Fibroblast of the conjunctiva (primary cell): ENCODE results near the gene PDE9A.

Source experiments
- DNase-seq: peaks from one replicate; pipeline ENCODE4 v3.0.0-alpha.2; 2010; ENCODE audit warnings: low read depth

PDE9A gene

GRCh38 chr21:42672699-42673458, 19.5 kb downstream of the PDE9A start:
- no peak for DNase-seq

GRCh38 chr21:42673633-42674328, 20.4 kb downstream of the PDE9A start:
- DNase-seq = no peak

GRCh38 chr21:42674351-42674940, 21.0 kb downstream of the PDE9A start:
- DNase-seq = peak; percentile 34

- DNase-seq = no peak
Observed at GRCh38 chr21:42675403-42675802, 22.0 kb downstream of the PDE9A start.

- no peak for DNase-seq
Observed at GRCh38 chr21:42676808-42677207, 23.4 kb downstream of the PDE9A start.

- peak; percentile 31 for DNase-seq
Observed at GRCh38 chr21:42677339-42678321, 24.2 kb downstream of the PDE9A start.

- no peak for DNase-seq
Observed at GRCh38 chr21:42678618-42679295, 25.3 kb downstream of the PDE9A start.

- no peak for DNase-seq
Observed at GRCh38 chr21:42679319-42680057, 26.1 kb downstream of the PDE9A start.

GRCh38 chr21:42680058-42680330, 26.6 kb downstream of the PDE9A start:
- no peak for DNase-seq

GRCh38 chr21:42680429-42680828, 27.0 kb downstream of the PDE9A start:
- no peak for DNase-seq

GRCh38 chr21:42681296-42682206, 28.1 kb downstream of the PDE9A start:
- DNase-seq = no peak

- no peak for DNase-seq
Observed at GRCh38 chr21:42682661-42683210, 29.3 kb downstream of the PDE9A start.

- no peak for DNase-seq
Observed at GRCh38 chr21:42683371-42684108, 30.1 kb downstream of the PDE9A start.

- no peak for DNase-seq
Observed at GRCh38 chr21:42684109-42684916, 30.9 kb downstream of the PDE9A start.

- no peak for DNase-seq
Observed at GRCh38 chr21:42685036-42685435, 31.6 kb downstream of the PDE9A start.

- no peak for DNase-seq
Observed at GRCh38 chr21:42685954-42686500, 32.6 kb downstream of the PDE9A start.

- no peak for DNase-seq
Observed at GRCh38 chr21:42687796-42688195, 34.4 kb downstream of the PDE9A start.
